Measurements from ENCODE around the gene SLC26A9. TPM values are rescaled to one million over a fixed set of nuclear protein-coding genes. Genes with fewer than 3 reads are reported as not detected.
"Not testable (repeated sequence)": the region's sequence is repeated elsewhere in the genome, so short reads cannot be mapped to it uniquely, and the experiment has no call there.

SLC26A9 gene
- total and polyA plus RNA-seq, 2 donors (not counting 3 experiments of a cell fraction or from before 2014, with no cell fraction given), result 0.10 to 0.20 TPM

DNA sequence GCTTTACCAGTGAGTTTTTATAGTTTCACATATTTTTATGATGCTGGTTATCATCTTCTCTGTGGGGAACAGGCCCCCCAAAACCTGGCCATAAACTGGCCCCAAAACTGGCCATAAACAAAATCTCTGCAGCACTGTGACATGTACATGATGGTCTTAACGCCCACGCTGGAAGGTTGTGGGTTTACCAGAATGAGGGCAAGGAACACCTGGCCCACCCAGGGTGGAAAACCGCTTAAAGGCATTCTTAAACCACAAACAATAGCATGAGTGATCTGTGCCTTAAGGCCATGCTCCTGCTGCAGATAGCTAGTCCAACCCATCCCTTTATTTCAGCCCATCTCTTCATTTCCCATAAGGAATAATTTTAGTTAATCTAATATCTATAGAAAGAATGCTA is 52.6 kb downstream of the SLC26A9 start:
- H3K9me3 ChIP-seq (replicated peaks; ENCODE audit: control insufficient read depth, insufficient read depth, low read length); H3K4me2 ChIP-seq (ENCODE audit: insufficient read depth, low read length); FAIRE-seq; intact Hi-C loops (cut with micrococcal nuclease); H3K9ac ChIP-seq (replicated peaks; ENCODE audit: extremely low read depth, insufficient read depth, low read length); BruUV-seq (replicated peaks); H4K20me1 ChIP-seq (replicated peaks; ENCODE audit: control insufficient read depth, extremely low read depth, insufficient read depth, low read length); H3K27ac ChIP-seq (ENCODE audit: insufficient read depth, low read depth, low read length); POLR2A ChIA-PET; H3K4me3 ChIP-seq (replicated peaks in 1 of 3; ENCODE audit: insufficient read depth in 1 of 3, low read depth in 1 of 3, low read length in 3 of 3); H3K36me3 ChIP-seq (ENCODE audit: control insufficient read depth in 2 of 2, extremely low read depth in 1 of 2, insufficient read depth in 2 of 2, low read length in 2 of 2); dilution Hi-C loops (cut with MboI; ENCODE audit: extremely low pct_ligation_motif_present, low sequenced_read_pairs); H3K79me2 ChIP-seq (ENCODE audit: control insufficient read depth, insufficient read depth, low read length); H3K27me3 ChIP-seq (ENCODE audit: control insufficient read depth in 2 of 2, insufficient read depth in 2 of 2, low read length in 2 of 2); H3K9me1 ChIP-seq (replicated peaks; ENCODE audit: control insufficient read depth, extremely low read depth, insufficient read depth, low read length); H2AFZ ChIP-seq (ENCODE audit: low read depth, low read length); DNase-seq (ENCODE audit: low read depth, low spot score): not testable (repeated sequence)
- peaks cover 17% of the 10 kb centered on the region for H3K4me1 ChIP-seq (ENCODE audit: control insufficient read depth, extremely low read depth, insufficient read depth, low read length)
- CTCF ChIA-PET, result interaction anchor here (1.5 to 2.1 kb wide), 2 partner anchors 80 to 87 kb away, joined by 3 to 5 read pairs; no protein-coding TSS in a partner anchor

DNA sequence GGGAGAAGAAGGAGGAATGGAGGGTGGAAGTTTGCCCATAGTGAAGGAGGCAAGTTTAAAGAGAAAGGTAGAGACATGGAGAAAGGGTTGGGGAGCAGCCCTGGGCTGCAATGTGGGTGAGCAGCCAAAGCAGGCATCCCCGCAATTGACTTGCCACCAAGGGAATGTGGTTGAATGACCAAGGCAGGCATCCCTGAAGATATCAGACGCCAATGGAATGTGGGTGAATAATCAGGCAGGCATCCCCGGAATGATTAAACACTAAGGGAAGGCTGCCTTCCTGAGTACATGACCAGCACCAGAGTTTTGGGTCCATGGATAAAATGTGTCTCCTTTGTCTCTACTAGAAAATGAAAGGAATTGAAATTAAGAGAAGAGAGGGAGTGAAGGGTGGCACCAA is 53.5 kb downstream of the SLC26A9 start:
- dilution Hi-C loops (cut with MboI; ENCODE audit: extremely low pct_ligation_motif_present, low sequenced_read_pairs); intact Hi-C loops (cut with micrococcal nuclease); CTCF ChIA-PET; H3K36me3 ChIP-seq (ENCODE audit: control insufficient read depth in 2 of 2, extremely low read depth in 1 of 2, insufficient read depth in 2 of 2, low read length in 2 of 2); FAIRE-seq; POLR2A ChIA-PET; H3K4me2 ChIP-seq (ENCODE audit: insufficient read depth, low read length); H3K4me3 ChIP-seq (replicated peaks in 1 of 3; ENCODE audit: insufficient read depth in 1 of 3, low read depth in 1 of 3, low read length in 3 of 3); H3K9ac ChIP-seq (replicated peaks; ENCODE audit: extremely low read depth, insufficient read depth, low read length); H3K9me1 ChIP-seq (replicated peaks; ENCODE audit: control insufficient read depth, extremely low read depth, insufficient read depth, low read length); DNase-seq (ENCODE audit: low read depth, low spot score); H4K20me1 ChIP-seq (replicated peaks; ENCODE audit: control insufficient read depth, extremely low read depth, insufficient read depth, low read length); H3K79me2 ChIP-seq (ENCODE audit: control insufficient read depth, insufficient read depth, low read length); H3K9me3 ChIP-seq (replicated peaks; ENCODE audit: control insufficient read depth, insufficient read depth, low read length); H3K27me3 ChIP-seq (ENCODE audit: control insufficient read depth in 2 of 2, insufficient read depth in 2 of 2, low read length in 2 of 2); H2AFZ ChIP-seq (ENCODE audit: low read depth, low read length); BruUV-seq (replicated peaks): not testable (repeated sequence)
- Histone ChIP-seq H3K4me1 (ENCODE audit: control insufficient read depth, extremely low read depth, insufficient read depth, low read length) (peaks cover 17% of the 10 kb centered on the region), H3K27ac (ENCODE audit: insufficient read depth, low read depth, low read length) (peak overlapping the region; percentile 8)
- TF ChIP-seq FOS (IDR thresholded peaks at IDR 0.05; ENCODE audit: borderline replicate concordance, insufficient read depth, low read length), result peak; percentile 16

DNA sequence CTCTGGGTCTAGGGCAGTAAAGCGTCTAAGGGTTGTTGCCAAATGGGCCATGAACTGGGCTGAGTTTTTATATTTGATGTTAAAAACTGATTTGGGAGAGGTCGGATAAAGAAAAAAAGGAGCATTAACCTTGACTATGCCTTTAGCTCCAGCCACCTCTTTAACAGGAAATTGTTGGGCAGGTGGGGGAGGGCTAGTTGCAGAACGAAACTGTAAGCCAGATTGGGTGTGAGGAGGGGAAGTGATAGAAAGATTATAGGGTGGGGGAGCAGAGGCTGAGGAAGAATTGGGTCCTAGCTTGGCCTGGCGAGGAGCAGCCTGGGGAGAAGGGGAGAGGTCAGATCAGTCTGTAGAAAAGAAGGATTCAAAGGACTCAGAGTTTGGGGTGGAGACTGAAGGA is 54.2 kb downstream of the SLC26A9 start:
- H3K4me3 ChIP-seq (replicated peaks in 1 of 3; ENCODE audit: insufficient read depth in 1 of 3, low read depth in 1 of 3, low read length in 3 of 3); BruUV-seq (replicated peaks); CTCF ChIA-PET; H3K4me2 ChIP-seq (ENCODE audit: insufficient read depth, low read length); H3K9me3 ChIP-seq (replicated peaks; ENCODE audit: control insufficient read depth, insufficient read depth, low read length); H4K20me1 ChIP-seq (replicated peaks; ENCODE audit: control insufficient read depth, extremely low read depth, insufficient read depth, low read length); H3K9ac ChIP-seq (replicated peaks; ENCODE audit: extremely low read depth, insufficient read depth, low read length); H2AFZ ChIP-seq (ENCODE audit: low read depth, low read length); H3K27ac ChIP-seq (ENCODE audit: insufficient read depth, low read depth, low read length); intact Hi-C loops (cut with micrococcal nuclease); H3K79me2 ChIP-seq (ENCODE audit: control insufficient read depth, insufficient read depth, low read length); dilution Hi-C loops (cut with MboI; ENCODE audit: extremely low pct_ligation_motif_present, low sequenced_read_pairs); DNase-seq (ENCODE audit: low read depth, low spot score); H3K27me3 ChIP-seq (ENCODE audit: control insufficient read depth in 2 of 2, insufficient read depth in 2 of 2, low read length in 2 of 2); H3K9me1 ChIP-seq (replicated peaks; ENCODE audit: control insufficient read depth, extremely low read depth, insufficient read depth, low read length); POLR2A ChIA-PET; H3K36me3 ChIP-seq (ENCODE audit: control insufficient read depth in 2 of 2, extremely low read depth in 1 of 2, insufficient read depth in 2 of 2, low read length in 2 of 2): not testable (repeated sequence)
- FAIRE-seq, result peak; percentile 56
- peaks cover 17% of the 10 kb centered on the region for H3K4me1 ChIP-seq (ENCODE audit: control insufficient read depth, extremely low read depth, insufficient read depth, low read length)
